GM19455 (cell line): Measurements from ENCODE around the gene FAM81A.
"Not testable (repeated sequence)": the region's sequence is repeated elsewhere in the genome, so short reads cannot be mapped to it uniquely, and the experiment has no call there.

Source experiments
- ATAC-seq: cut with Tn5 transposase; IDR thresholded peaks from one replicate; pipeline ENCODE4 v1.9.1; 2021; ENCODE audit not compliant: unreplicated experiment

FAM81A gene

DNA sequence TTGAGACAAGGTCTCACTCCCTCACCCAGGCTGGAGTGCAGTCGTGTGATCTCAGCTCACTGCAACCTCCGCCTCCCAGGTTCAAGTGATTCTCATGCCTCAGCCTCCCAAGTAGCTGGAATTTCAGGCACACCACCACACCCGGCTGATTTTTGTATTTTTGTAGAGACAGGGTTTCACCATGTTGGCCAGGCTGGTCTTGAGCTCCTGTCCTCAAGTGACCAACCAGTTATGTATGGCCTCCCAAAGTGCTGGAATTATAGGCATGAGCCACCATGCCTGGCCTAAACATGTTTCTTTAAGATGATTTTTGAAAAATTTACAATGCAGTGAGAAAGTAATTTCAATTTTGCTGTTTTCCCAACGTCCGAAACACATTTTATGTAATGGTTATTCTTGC lies 37.2 kb downstream of the FAM81A start:
- ATAC-seq: not testable (repeated sequence)

DNA sequence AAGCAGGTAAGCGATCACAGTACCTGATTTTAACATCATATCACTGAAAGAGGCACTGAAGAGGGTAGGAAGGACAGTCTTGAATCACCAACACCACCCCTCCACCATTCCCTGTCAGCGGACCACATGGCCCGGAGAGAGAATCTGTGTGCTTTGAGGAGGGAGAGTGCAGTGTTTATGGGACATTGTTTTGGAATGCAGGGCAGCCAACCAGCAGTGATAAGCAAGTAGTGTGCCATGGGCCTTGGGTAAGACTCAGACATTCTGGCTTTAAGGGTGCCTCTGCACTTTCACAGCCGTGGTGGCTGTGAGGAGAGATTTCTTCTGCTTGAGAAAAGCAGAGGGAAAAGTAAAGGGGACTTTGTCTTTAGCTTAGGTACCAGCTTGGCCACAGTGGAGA lies 46.4 kb downstream of the FAM81A start:
- ATAC-seq: no peak

DNA sequence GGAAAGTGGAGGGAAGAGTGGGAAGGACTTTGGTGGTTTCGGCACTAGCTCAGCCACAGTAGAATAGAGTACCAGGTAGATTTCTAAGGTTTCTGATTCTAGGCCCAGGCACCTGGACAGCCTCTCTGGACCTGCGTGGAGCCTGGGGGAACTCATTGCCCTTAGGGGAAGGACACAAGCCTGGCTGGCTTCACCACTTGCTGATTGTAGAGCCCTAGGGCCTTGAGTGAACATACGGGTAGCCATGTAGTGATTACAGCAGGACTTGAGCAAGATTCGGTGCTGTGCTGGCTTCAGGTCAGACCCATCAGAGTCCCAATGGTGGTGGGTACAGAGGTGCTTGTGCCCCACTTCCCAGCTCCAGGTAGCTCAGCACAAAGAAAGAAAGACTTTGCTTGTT lies 47.0 kb downstream of the FAM81A start:
- no peak for ATAC-seq

DNA sequence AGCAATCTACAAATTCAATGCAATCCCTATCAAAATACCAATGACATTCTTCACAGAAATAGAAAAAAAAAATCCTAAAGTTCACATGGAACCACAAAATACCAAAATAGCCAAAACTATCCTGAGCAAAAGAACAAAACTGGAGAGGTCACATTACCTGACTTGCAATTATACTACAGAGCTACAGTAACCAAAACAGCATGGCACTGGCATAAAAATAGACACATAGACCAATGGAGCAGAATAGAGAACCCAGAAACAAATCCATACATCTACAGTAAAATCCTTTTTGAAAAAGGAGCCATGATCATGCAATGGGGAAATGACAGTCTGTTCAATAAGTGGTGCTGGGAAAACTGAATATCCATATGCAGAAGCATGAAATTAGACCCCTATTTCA lies 51.5 kb downstream of the FAM81A start:
- ATAC-seq: not testable (repeated sequence)

DNA sequence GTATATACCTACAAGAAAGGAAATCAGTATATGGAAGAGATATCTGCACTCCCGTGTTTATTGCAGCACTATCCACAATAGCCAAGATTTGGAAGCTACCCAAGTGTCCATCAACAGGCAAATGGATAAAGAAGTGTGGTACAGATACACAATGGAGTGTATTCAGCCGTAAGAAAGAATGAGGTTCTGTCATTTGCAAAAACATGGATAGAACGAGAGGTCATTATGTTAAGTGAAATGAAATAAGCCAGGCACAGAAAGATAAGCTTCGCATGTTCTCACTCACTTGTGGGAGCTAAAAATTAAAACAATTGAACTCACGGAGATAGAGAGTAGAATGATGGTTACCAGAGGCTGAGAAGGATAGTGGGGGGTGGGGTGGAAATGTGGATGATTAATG lies 53.1 kb downstream of the FAM81A start:
- no peak for ATAC-seq

DNA sequence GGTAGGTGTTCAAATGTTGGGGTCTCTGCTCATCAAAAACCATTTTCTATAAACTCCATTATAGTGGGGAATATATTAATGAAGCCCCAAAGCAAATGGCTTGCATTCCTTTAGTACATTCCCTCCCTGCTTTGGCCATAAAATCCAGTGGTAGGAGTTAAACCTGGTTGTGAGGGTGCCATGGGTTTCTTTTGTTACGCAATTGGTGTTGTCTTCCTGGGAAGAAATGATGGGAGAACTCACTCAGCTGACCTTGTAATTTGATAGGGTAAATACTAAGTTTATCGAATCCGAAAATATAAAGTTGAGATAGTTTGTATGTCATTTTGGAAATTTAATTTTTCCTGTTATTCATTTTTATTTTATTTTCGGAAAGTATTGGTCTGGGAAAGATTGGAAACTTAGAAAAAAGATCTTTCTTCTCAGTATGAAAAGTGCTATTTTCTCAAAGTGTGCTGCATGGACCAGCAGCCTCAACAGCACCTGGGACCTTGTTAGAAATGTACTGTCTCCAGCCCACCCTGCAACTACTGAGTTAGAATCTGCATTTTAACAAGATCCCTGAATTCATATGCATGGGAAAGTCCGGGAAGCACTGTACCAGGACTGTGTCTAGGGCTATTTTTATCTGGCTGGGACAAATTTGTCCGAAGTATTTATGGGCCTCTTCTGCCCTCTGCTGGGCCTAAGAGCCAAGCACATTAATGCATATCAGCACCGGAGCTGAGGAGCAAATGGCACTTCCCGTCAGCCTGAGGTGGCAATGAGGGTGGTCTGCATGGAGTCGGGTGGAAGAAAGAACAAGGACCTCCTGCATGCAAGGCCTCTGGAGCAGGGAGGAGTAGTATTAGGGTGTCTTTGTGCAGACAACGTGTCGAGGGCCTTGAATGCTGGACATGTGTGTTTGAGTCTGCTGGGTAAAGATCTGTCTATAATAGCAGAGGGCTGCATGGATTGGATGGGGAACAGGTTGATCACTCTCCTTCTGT lies 54.7 kb downstream of the FAM81A start:
- peak; percentile 61 for ATAC-seq

DNA sequence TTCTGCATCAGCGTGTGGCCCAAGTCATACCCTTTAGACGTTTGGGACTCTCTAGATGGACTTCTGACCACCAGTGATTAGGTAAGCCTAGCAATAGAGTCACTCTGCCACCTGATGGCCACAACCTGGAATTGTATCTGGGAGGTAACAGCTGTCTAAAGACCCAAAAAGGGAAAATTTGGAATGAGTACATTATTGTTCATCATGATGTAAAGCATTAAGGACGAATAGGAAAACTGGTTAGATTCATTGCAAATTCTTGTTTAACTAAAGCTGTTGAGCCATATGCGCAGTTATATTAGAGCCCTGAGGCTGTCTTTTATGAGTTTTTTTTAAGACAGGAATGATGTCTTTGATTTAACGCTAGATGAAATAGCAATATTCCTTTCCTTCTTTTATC lies 63.6 kb downstream of the FAM81A start:
- no peak for ATAC-seq

DNA sequence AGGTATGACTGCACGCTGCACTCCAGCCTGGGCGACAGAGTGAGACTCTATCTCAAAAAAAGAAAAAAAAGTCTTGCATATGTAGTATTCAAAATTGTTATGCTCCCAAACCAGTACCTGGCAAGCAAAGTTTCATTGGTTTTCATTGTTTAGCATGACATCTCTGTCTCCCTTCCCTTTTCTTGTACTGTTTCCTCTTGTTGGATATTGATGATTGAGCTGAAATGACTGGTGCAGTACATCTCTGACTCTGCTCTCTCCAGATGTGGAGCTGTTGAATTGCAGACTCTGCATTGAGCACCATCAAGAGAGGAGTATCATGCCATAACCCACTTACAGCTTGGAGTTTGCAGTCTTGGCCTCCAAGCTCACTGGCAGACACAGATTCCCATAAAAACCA lies 77.2 kb downstream of the FAM81A start:
- no peak for ATAC-seq

DNA sequence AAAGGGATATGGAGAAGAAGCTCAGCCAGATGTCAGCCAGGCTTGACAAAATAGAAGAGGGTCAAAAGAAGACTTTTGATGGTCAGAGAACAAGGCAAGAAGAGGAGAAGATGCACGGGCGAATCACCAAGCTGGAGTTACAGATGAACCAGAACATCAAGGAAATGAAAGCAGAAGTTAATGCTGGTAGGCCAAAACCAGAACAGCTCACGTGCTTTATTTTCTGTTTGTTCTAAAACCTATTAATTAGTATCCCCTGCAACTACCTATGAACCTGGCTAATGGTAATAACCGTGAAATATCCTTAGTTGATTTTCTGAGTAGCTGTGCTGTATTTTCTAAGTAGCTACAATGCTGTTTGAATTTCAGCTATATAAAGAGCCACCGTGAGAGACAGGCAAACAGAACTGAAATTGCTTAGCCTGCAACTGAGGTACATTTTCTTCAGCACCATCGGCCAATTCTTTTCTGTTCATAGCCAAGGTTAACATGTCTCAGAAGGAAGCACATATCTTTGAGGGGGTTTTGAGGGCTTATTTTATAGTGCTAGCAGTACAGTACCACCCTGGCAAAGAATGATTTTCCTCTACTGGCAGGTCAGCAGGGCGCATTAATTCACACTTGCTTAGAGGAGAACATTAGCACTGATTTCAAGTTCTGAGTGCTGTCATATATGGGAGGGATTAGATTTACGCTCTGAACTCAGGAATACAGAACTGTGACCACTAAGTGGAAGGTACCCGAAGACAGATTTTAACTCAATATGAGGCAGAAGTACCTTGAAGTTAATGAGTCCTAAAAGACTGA lies 78.9 kb downstream of the FAM81A start:
- ATAC-seq: peak; percentile 61

DNA sequence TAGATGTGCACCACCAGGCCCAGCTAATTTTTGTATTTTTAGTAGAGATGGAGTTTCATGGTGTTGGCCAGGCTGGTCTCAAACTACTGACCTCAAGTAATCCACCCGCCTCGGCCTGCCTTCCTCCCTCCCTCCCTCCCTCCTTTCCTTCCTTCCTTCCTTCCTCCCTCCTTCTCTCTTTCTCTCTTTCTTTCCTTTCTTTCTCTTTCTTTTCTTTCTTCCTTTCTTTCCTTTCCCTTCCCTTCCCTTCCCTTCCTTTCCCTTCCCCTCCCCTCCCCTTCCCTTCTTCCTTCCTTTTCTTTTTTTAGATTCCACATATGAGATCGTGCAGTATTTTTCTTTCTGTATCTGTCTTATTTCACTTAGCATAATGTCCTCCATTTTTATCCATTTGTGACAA lies 81.3 kb downstream of the FAM81A start:
- ATAC-seq: no peak

DNA sequence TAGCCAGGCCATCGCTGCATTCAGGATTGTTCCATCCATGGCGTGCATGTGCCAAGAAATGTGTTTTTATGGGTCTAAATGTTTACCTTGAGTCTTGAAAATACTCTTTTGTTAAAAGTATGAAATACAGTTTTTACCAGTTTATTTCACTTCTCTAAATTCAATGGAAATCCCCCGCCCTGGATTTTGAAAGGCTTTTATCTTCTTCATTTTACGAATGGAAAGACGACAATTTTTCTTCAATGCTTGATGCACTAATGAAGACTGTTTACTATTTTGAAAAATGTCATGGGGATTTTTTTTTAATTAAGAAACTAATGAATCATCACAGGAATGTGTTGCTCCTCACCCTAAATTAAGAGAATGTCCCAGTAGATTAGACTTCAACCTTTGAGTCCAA lies 83.5 kb downstream of the FAM81A start:
- no peak for ATAC-seq

DNA sequence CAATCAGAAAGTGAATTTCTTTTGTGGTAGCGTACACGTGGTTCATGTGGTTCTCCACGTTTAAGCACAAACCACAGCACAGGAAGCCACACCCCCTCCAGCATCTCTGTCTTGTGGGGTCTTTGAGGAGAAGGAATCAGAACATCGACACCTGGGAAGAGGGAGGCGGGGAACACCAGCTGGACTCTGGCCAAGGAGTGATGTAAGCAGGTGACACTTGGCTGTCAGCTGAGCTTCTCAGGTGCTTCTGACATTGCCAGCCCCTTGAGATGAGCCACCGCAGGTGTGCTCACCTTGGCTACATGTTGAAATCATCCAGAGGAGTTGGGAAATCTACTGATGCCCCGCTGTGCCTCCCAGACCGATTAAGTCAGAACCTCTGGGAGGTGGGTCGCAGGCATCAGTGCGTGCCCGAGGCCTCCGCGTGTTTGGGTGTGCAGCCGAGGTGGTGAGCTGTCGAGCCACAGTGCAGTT lies 85.0 kb downstream of the FAM81A start:
- ATAC-seq: no peak

DNA sequence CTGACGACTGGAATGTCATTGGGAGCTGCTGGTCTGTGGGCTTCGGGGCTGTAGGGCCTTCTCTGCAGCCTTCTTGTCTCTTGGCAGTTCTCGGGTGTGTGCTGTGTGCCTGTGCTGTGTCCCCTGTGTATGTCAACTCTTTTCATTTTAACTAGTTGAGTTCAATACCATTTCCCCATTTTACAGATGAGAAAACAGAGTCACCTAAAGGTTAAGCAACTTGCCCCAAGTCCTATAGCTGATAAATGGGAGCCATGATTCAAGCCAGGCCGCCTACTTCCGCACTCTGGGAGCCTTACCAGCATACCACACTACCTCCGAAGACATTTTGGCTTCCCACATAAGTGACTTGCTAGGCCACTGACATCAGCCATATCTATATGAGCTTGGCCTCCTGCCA lies 85.7 kb downstream of the FAM81A start:
- no peak for ATAC-seq

DNA sequence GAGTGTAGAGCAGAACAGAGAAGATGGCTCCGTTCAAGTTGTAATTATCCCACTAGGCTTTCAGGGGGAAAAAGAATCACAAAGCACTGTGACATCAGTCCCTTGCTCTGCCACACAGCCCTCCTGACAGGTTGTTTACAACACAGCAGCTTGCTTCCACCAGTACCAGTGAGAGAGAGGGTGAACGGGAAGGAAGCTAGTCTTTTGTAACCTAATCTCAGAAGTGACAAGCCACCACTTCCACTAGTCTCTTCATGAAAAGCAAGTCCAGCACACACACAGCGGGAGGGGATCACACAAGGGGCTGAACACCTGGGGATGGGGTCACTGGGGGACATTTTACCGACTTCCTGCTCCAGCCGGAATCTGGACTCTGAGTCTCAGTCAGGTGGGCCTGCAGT lies 86.3 kb downstream of the FAM81A start:
- ATAC-seq: no peak

DNA sequence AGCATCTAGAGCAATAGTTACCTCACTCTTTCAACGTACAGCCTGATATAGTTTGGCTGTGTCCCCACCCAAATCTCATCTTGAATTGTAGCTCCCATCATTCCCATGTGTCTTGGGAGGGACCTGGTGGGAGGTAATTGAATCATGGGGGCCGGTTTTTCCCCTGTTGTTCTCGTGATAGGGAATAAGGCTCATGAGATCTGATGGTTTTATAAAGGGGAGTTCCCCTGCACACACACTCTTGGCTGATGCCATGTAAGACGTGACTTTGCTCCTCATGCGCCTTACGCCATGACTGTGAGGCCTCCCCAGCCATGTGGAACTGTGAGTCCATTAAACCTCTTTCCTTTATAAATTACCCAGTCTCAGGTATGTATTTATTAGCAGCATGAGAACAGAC lies 88.5 kb downstream of the FAM81A start:
- not testable (repeated sequence) for ATAC-seq

DNA sequence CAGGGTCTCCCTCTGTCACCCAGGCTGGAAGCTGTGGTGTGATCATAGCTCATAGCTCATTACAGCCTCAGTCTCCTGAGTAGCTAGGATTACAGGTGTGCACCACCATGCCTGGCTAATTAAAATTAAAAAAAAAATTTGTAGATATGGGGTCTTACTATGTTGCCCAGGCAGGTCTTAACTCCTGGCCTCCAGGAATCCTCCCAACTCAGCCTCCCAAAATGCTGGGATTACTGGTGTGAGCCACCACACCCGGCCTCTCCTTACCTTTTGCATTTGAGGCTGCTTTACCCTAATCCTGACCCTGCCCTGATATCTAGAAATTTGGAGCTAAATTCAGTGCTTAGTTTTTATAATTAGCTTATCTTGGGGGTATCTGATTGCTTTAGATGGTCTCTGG lies 90.4 kb downstream of the FAM81A start:
- no peak for ATAC-seq

DNA sequence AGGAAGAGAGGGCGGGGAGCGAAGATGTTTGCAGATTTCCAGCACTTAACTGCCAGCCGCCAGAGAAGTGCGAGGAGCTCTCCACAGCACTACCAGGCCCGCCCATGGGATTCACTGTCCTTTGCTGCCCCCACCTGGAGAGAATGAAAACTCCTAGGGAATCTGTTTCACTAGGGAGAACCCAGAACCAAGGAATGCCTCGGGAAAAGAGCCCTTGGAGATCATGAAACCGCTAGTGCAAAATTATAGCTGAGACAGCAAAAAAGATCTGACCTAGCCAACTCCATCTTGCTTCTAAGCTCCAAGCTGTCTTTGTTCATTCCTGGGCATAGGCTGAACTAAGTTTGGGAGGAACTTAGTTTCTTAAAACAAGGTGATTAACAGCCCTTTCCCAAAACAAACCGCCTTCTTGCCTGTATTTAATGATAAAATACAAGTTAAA lies 91.0 kb downstream of the FAM81A start:
- ATAC-seq: no peak

DNA sequence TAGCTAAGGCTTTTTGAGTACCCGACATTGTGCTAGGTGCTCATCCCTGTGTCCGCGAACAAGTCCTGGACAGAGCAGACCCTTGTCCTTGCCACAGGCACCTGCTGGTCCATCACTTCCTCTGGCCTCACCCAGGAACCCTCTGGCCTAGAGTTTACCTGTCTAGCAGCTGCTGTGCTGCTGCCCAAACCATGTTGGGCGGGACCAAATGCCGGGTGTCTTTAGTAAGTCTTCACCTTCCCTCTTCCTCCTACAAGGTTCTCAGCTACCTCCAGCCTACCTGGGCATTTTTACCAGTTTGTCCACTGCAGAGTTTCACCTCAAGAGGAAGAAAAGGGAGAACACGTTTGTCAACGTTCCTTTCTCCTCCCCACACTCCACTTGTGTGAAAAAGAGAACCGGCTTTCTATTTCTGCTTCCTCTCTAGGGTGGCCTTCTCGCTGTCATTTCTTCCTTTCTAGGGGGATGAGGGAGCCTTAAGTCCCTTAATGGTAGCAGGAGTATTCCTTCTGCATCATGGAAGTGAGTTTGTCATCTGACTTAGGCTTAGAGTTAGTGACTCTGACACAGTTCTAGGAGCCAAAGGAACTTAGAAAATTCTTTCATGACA lies 93.2 kb downstream of the FAM81A start:
- no peak for ATAC-seq

DNA sequence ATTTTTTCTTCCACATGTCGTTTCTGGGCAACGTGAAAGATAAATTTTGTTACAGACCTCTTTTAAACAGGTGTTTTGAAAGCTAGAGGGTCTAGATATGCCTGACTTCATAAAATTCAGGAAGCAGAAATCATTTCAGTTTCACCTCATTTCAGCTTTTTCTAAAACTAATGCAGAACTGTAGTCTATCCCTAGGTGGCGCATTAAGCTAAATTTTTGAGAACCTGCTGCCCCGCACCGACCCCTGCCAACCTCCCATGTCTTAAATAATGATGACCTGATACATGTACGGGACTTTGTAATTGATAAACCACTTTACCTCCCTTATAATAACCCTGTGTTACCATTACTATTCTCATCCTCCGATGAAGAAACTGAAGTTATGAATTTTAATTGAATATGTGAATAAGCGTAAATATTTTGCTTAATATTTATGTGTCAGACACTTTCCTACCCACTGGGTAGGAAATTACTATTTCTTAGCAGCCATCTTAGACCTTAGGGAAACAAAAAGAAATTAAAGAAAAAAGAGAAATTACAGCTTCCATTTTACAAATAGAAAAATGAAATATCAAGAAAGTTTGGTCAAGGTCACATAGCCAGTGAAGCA lies 94.9 kb downstream of the FAM81A start:
- ATAC-seq: no peak

DNA sequence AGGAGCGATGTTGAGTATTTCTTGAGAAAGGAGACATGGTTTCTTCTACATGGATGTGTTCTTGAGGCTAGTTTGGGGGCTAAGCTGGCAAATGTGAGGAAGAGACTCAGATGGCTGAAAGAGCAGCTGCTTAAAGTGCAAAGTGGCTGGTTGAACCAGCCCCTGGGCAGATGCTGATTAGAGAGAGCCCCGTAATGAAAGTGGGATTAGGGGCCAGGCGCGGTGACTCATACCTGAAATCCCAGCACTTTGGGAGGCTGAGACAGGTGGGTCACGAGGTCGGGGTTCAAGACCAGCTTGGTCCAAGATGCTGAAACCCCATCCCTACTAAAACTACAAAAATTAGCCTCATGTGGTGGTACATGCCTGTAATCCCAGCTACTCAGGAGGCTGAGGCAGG lies 98.6 kb downstream of the FAM81A start:
- ATAC-seq: no peak

DNA sequence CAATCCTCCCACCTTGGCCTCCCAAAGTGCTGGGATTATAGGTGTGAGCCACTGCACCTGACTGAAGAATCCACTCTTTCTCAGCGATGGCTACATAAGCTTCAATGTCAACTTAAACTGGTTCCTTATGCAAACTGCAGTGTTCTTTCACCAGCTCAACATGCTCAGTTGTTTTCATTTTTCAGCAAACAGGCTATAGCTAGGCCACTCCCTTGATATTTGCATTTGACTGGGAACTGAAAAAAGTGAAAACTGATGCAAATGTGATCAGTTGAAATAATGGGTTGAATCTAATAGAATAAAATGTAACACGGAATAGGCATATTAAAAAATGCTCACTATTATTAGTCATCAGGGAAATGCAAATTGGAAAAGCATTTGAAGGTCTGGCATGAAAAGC lies 99.4 kb downstream of the FAM81A start:
- ATAC-seq: no peak
